GM12878 (cell line): Measurements from ENCODE around the gene CCDC12. TPM values are rescaled to one million over a fixed set of nuclear protein-coding genes. Genes with fewer than 3 reads are reported as not detected.

Experiments
- ATAC-seq: fragments of 200-7000 bp; cut with Tn5 transposase; 3 replicates; pipeline ENCODE4 v1.9.1; 2020; ENCODE audit warnings: mild to moderate bottlenecking, moderate library complexity
- BruUV-seq: library from RNA; stranded (reverse); fragments of 400-500 nt; replicated peaks from 2 replicates; lab custom pipeline; 2021; lab: Mats Ljungman, UMichigan
- CTCF ChIA-PET: fragments of 300-600 bp; sonication (Branson Sonifier 250); formaldehyde crosslinking; extraction: SDS; loops from one replicate; lab custom pipeline; 2021; ENCODE audit warnings: inconsistent platforms; lab: Yijun Ruan, JAX
- POLR2A ChIA-PET: fragments of 350-600 bp; formaldehyde crosslinking; extraction: SDS; loops from one replicate; lab custom pipeline; 2021; ENCODE audit warnings: inconsistent platforms; lab: Charles Lee
- RAD21 ChIA-PET: fragments of 300-600 bp; sonication (Branson Sonifier 250); formaldehyde crosslinking; loops from one replicate; lab custom pipeline; 2023; ENCODE audit warnings: antibody characterized with exemption; ENCODE audit not compliant: unreplicated experiment; lab: Charles Lee
- SMC1A ChIA-PET: fragments of 300-600 bp; sonication (Branson Sonifier 250); formaldehyde crosslinking; loops from one replicate; lab custom pipeline; 2023; ENCODE audit not compliant: unreplicated experiment, uncharacterized antibody; lab: Charles Lee
- DNase-seq: peaks from one replicate; pipeline ENCODE4 v3.0.0-alpha.2; 2011; ENCODE audit warnings: low read depth, low spot score
- FAIRE-seq: peaks from 3 replicates; lab custom pipeline; 2011; peaks lifted over from hg19 to GRCh38; lab: Jason Lieb, UNC
- H2AFZ ChIP-seq: 2 replicates; pipeline ENCODE4 v1.6.0; 2011; ENCODE audit warnings: low read depth, low read length, control low read depth; ENCODE audit not compliant: control insufficient read depth
- H3K27ac ChIP-seq: 2 replicates; pipeline ENCODE4 v1.5.1; 2011; ENCODE audit warnings: control low read depth; ENCODE audit not compliant: control insufficient read depth, insufficient read depth
- H3K27me3 ChIP-seq, 2 experiments: replicated peaks in 1 of 2; 2 replicates each; pipeline versions ENCODE4 v1.6.0 to v1.6.1; 2011; ENCODE audit warnings: low read length in 1 of 2; ENCODE audit not compliant: control insufficient read depth in 2 of 2, insufficient read depth in 2 of 2
- H3K36me3 ChIP-seq, 2 experiments: 2 replicates each; pipeline ENCODE4 v1.5.1; 2011; ENCODE audit warnings: low read length in 1 of 2; ENCODE audit not compliant: control insufficient read depth in 2 of 2, insufficient read depth in 2 of 2
- H3K4me1 ChIP-seq: 2 replicates; pipeline ENCODE4 v1.6.1; 2011; ENCODE audit warnings: mild to moderate bottlenecking, low read length, moderate library complexity, mixed read lengths; ENCODE audit not compliant: control insufficient read depth, insufficient read depth
- H3K4me2 ChIP-seq: 2 replicates; pipeline ENCODE4 v1.6.0; 2011; ENCODE audit warnings: control low read depth; ENCODE audit not compliant: control insufficient read depth, insufficient read depth
- H3K4me3 ChIP-seq: fragments of 200-600 bp; sonication (generic); 2 replicates; pipeline ENCODE4 v1.5.1; 2016
- H3K79me2 ChIP-seq: 2 replicates; pipeline ENCODE4 v1.6.0; 2011; ENCODE audit warnings: low read length; ENCODE audit not compliant: control insufficient read depth, insufficient read depth
- H3K9ac ChIP-seq: 2 replicates; pipeline ENCODE4 v1.8.0; 2011; ENCODE audit warnings: low read length, control low read depth, mixed read lengths; ENCODE audit not compliant: control insufficient read depth, insufficient read depth
- H3K9me3 ChIP-seq: replicated peaks from 3 replicates; pipeline ENCODE4 v1.5.1; 2011; ENCODE audit warnings: mild to moderate bottlenecking, low read length; ENCODE audit not compliant: control insufficient read depth, insufficient read depth
- H4K20me1 ChIP-seq: 2 replicates; pipeline ENCODE4 v1.6.0; 2011; ENCODE audit not compliant: control insufficient read depth, insufficient read depth
- BCL11A ChIP-seq: IDR thresholded peaks from 2 replicates; pipeline ENCODE4 v1.6.1; 2011; ENCODE audit warnings: low read depth, low read length
- GABPA ChIP-seq: IDR thresholded peaks from 2 replicates; pipeline ENCODE4 v1.6.1; 2014; ENCODE audit warnings: antibody characterized with exemption, low read depth, mild to moderate bottlenecking, inconsistent platforms
- GATAD2B ChIP-seq: fragments of 450-650 bp; conservative IDR thresholded peaks from 2 replicates; pipeline ENCODE4 v1.6.1; 2017; ENCODE audit warnings: low read depth, mild to moderate bottlenecking, moderate library complexity
- IKZF1 ChIP-seq: fragments of 450-650 bp; conservative IDR thresholded peaks from 2 replicates; pipeline ENCODE4 v1.6.1; 2017; ENCODE audit warnings: antibody characterized with exemption, mild to moderate bottlenecking
- MTA3 ChIP-seq: IDR thresholded peaks from 2 replicates; pipeline ENCODE4 v1.6.1; 2012; ENCODE audit warnings: low read length, inconsistent platforms, borderline replicate concordance
- SIN3A ChIP-seq: IDR thresholded peaks from 2 replicates; pipeline ENCODE4 v1.6.1; 2012; ENCODE audit warnings: low read depth, low read length, improper control_type of control experiment
- SMAD5 ChIP-seq: IDR thresholded peaks from 2 replicates; pipeline ENCODE4 v1.6.1; 2016; ENCODE audit warnings: antibody characterized with exemption, low read depth
- SUPT20H ChIP-seq: IDR thresholded peaks from 2 replicates; pipeline ENCODE4 v1.6.1; 2011; ENCODE audit warnings: low read depth, mild to moderate bottlenecking, low read length, moderate library complexity, borderline replicate concordance; ENCODE audit not compliant: control insufficient read depth
- ZNF384 ChIP-seq: IDR thresholded peaks from 2 replicates; pipeline ENCODE4 v1.6.1; 2012; ENCODE audit warnings: low read depth, mild to moderate bottlenecking, low read length, improper control_type of control experiment, borderline replicate concordance
- WGBS: methylation state at CpG from one replicate; pipeline ENCODE4 v1.1.6; 2016; ENCODE audit warnings: low lambda C conversion rate; ENCODE audit not compliant: insufficient replicate concordance, insufficient coverage; ENCODE audit errors: missing lambda C conversion rate; 5-methylcytosine and 5-hydroxymethylcytosine counted together
- in situ Hi-C: fragments of 300-500 bp; cut with MboI; formaldehyde crosslinking; loops from 9 replicates; pipeline ENCODE4 v1.14.3; 2018; ENCODE audit warnings: mixed read lengths
- intact Hi-C: fragments of 100-400 bp; cut with micrococcal nuclease; formaldehyde crosslinking; loops from one replicate; pipeline ENCODE4 v1.14.2; 2022; ENCODE audit not compliant: unreplicated experiment
- polyA plus RNA-seq, 11 experiments: library from polyadenylated mRNA; depleted of rRNA in 4 of 11; unstranded in 6 of 11; stranded (reverse) in 5 of 11; fragments of >200 nt; fragmentation: Nextera tagmentation in 4 of 11; fragmentation: Illumina TruSeq in 1 of 11; extraction: Ambion mirVana in 4 of 11; extraction: Trizol in 1 of 11; gene quantifications; 1 replicate in 1 of 11; 2 replicates in 10 of 11; pipeline versions ENCODE4 v1.2.1 to v1.2.3, GENCODE V29; 2011 to 2016; ENCODE audit warnings: inconsistent platforms in 2 of 11, missing spikeins in 2 of 11, low read depth in 1 of 11
- total RNA-seq, 4 experiments: library from RNA; depleted of rRNA in 3 of 4; stranded (reverse); fragments of >200 nt in 3 of 4; fragmentation: Illumina TruSeq in 1 of 4; extraction: Trizol in 1 of 4; gene quantifications; 2 replicates each; pipeline versions ENCODE4 v1.2.1 to v1.2.3, GENCODE V29; 2013 to 2021
- TF ChIP-seq, protein P1 (sequence below): fragments of 450-650 bp; formaldehyde crosslinking; IDR thresholded peaks from 2 replicates; pipeline ENCODE4 v1.4.0; 2020; ENCODE audit warnings: mild to moderate bottlenecking, moderate library complexity
- TF ChIP-seq, protein P2 (sequence below): IDR thresholded peaks from 2 replicates; pipeline ENCODE4 v1.6.1; 2011; ENCODE audit warnings: mild to moderate bottlenecking, low read depth, low read length, moderate library complexity; ENCODE audit not compliant: insufficient replicate concordance

CCDC12 gene
- total and polyA plus RNA-seq, 10 of the 15 experiments (the other 5 are each of a cell fraction or from before 2014, with no cell fraction given), result 9.2 to 91.4 (median 61.3) TPM

DNA sequence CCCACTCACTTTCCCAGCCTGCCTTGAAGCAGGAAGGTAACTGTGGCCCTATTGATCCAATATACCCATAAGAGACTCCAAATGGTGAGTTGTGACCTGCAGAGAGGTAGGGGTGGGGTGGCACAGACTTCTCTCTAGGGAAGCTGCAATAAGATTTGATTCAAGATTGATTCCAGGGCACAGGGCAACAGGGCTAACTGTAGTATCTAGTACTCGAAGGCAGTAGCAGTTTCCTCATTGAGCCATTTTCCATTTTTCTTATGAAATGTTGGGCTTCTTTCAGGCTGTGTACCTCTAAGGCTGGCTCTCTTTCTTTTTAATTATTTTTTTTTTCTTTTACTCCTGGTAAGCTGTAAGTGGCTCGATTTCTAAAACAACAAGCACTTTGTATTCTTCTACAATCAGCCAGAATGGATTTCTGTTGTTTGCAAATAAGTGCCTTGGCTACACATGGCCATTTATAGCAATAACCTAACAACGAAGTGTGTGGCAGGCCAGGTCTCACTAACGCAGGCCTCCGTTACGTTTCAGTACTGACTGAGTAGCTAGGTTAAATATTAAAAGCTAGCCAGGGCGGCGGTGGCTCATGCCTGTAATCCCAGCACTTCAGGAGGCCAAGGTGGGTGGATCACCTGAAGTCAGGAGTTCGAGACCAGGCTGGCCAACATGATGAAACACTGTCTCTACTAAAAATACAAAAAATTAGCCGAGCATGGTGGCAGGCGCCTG is 19.3 kb downstream of the CCDC12 start:
- SMC1A ChIA-PET, result interaction anchor here (1.0 to 17.2 kb wide), 9 partner anchors 8 to 87 kb away, joined by 3 to 298 read pairs (median 6); partner anchors contain the start of gene NBEAL2
- Histone ChIP-seq H3K79me2 (peaks cover 96% of the 10 kb centered on the region), H3K4me3 (no peak overlapping the region), H3K4me1 (peaks cover 82% of the 10 kb centered on the region), H3K9me3 (no peaks in the 10 kb centered on the region), H3K9ac (no peak overlapping the region), H3K27me3 (no peaks in the 10 kb centered on the region), H4K20me1 (peaks cover 2% of the 10 kb centered on the region; the same call in 1 of the 2 replicates), H2AFZ (no peak overlapping the region), H3K36me3 (peaks cover 4 to 9% of the 10 kb centered on the region in 2 experiments; a peak in 3 of 4 replicates), H3K4me2 (no peak overlapping the region), H3K27ac (peak overlapping the region; percentile 49)
- TF ChIP-seq IKZF1, result no peak
- no peak for TF ChIP-seq BCL11A
- no peak for TF ChIP-seq SMAD5
- TF ChIP-seq MTA3, result no peak
- no peak for TF ChIP-seq ZNF384
- TF ChIP-seq GABPA, result no peak
- TF ChIP-seq SUPT20H, result no peak
- no peak for TF ChIP-seq GATAD2B
- TF ChIP-seq SIN3A, result no peak
- TF ChIP-seq, protein P1, sequence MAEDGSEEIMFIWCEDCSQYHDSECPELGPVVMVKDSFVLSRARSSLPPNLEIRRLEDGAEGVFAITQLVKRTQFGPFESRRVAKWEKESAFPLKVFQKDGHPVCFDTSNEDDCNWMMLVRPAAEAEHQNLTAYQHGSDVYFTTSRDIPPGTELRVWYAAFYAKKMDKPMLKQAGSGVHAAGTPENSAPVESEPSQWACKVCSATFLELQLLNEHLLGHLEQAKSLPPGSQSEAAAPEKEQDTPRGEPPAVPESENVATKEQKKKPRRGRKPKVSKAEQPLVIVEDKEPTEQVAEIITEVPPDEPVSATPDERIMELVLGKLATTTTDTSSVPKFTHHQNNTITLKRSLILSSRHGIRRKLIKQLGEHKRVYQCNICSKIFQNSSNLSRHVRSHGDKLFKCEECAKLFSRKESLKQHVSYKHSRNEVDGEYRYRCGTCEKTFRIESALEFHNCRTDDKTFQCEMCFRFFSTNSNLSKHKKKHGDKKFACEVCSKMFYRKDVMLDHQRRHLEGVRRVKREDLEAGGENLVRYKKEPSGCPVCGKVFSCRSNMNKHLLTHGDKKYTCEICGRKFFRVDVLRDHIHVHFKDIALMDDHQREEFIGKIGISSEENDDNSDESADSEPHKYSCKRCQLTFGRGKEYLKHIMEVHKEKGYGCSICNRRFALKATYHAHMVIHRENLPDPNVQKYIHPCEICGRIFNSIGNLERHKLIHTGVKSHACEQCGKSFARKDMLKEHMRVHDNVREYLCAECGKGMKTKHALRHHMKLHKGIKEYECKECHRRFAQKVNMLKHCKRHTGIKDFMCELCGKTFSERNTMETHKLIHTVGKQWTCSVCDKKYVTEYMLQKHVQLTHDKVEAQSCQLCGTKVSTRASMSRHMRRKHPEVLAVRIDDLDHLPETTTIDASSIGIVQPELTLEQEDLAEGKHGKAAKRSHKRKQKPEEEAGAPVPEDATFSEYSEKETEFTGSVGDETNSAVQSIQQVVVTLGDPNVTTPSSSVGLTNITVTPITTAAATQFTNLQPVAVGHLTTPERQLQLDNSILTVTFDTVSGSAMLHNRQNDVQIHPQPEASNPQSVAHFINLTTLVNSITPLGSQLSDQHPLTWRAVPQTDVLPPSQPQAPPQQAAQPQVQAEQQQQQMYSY (CRISPR knock-in tag), result no peak
- TF ChIP-seq, protein P2, sequence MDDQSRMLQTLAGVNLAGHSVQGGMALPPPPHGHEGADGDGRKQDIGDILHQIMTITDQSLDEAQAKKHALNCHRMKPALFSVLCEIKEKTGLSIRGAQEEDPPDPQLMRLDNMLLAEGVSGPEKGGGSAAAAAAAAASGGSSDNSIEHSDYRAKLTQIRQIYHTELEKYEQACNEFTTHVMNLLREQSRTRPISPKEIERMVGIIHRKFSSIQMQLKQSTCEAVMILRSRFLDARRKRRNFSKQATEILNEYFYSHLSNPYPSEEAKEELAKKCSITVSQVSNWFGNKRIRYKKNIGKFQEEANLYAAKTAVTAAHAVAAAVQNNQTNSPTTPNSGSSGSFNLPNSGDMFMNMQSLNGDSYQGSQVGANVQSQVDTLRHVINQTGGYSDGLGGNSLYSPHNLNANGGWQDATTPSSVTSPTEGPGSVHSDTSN, result no peak
- RAD21 ChIA-PET, result interaction anchor here (2.7 to 7.0 kb wide), 5 partner anchors 9 to 31 kb away, joined by 7 to 48 read pairs (median 18); partner anchors contain the start of gene NBEAL2
- ATAC-seq, result no peak
- in situ Hi-C loops (no loop called here), intact Hi-C loops (no loop called here)
- POLR2A ChIA-PET, result interaction anchor here (0.6 to 1.9 kb wide), 8 partner anchors 8 to 332 kb away, joined by 3 to 15 read pairs (median 4); no protein-coding TSS in a partner anchor
- CTCF ChIA-PET, result interaction anchor here (1.2 to 5.4 kb wide), 5 partner anchors 10 to 31 kb away, joined by 3 to 31 read pairs (median 5); no protein-coding TSS in a partner anchor
- FAIRE-seq, result no peak
- DNase-seq, result no peak
- BruUV-seq, result no TSS peak
- WGBS, result 54% methylated on average over 11 of the region's 11 CpGs
